Measurements from ENCODE around the gene CLDN14.

- no peak for TF ChIP-seq ZNF384 (IDR thresholded peaks at IDR 0.05)
- no peak for TF ChIP-seq TARDBP (IDR thresholded peaks at IDR 0.05)
- no peak for TF ChIP-seq FOXK2 (IDR thresholded peaks at IDR 0.05)
- TF ChIP-seq BHLHE40 (IDR thresholded peaks at IDR 0.05; ENCODE audit: borderline replicate concordance), result no peak
- no peak for TF ChIP-seq ELF4 (IDR thresholded peaks at IDR 0.05)
- no peak for TF ChIP-seq HDGF (IDR thresholded peaks at IDR 0.05; ENCODE audit: borderline replicate concordance)
- no peak for TF ChIP-seq SP1 (IDR thresholded peaks at IDR 0.05)
- TF ChIP-seq FOXA1 (IDR thresholded peaks at IDR 0.05), result no peak
- TF ChIP-seq ARNT (IDR thresholded peaks at IDR 0.05), result no peak
- no peak for TF ChIP-seq CTBP1 (IDR thresholded peaks at IDR 0.05; ENCODE audit: borderline replicate concordance)
- TF ChIP-seq FOXM1 (IDR thresholded peaks at IDR 0.05; ENCODE audit: borderline replicate concordance), result no peak
- no peak for TF ChIP-seq L3MBTL2 (conservative IDR thresholded peaks at IDR 0.05)
These were observed 6.7 kb downstream of the CLDN14 start for GRCh38 chr21:36473203-36473602.

All from HEK293T (cell line).